Peyer's patch (tissue), 4 donors: ENCODE results near the gene ROPN1B. TPM values are rescaled to one million over a fixed set of nuclear protein-coding genes. Genes with fewer than 3 reads are reported as not detected.
A peak's percentile ranks its signal among the peaks of the same experiment; 100 is the strongest.
"Not testable (repeated sequence)": the region's sequence is repeated elsewhere in the genome, so short reads cannot be mapped to it uniquely, and the experiment has no call there.

Source experiments
- DNase-seq, 3 donors: peaks; one replicate each; pipeline ENCODE4 v3.0.0-alpha.2; 2017 to 2019
- H3K27ac ChIP-seq, 4 donors: fragments of 200-600 bp; sonication (generic); one replicate each; pipeline ENCODE4 v1.5.1; 2016 to 2019
- H3K27me3 ChIP-seq, 2 donors: fragments of 200-600 bp; sonication (generic); one replicate each; pipeline ENCODE4 v1.5.1; 2019
- H3K36me3 ChIP-seq, 3 donors: fragments of 200-600 bp; sonication (generic); one replicate each; pipeline ENCODE4 v1.5.1; 2016 to 2019
- H3K4me1 ChIP-seq, 4 donors: fragments of 200-600 bp; sonication (generic); one replicate each; pipeline ENCODE4 v1.5.1; 2016 to 2019
- H3K4me3 ChIP-seq, 4 donors: fragments of 200-600 bp; sonication (generic); 1 replicate in 3 of 4; 2 replicates in 1 of 4; pipeline ENCODE4 v1.5.1; 2016 to 2019; ENCODE audit warnings: mild to moderate bottlenecking in 1 of 4
- H3K9me3 ChIP-seq, 4 donors: fragments of 200-600 bp; sonication (generic); one replicate each; pipeline ENCODE4 v1.5.1; 2016 to 2019; ENCODE audit warnings: mild to moderate bottlenecking in 1 of 4
- CTCF ChIP-seq, 6 experiments: fragments of 450-650 bp in 4 of 6; fragments of 200-600 bp in 2 of 6; sonication (generic) in 1 of 6; IDR thresholded peaks; one replicate each; pipeline ENCODE4 v1.5.1; 2017 to 2019; ENCODE audit warnings: antibody characterized with exemption in 6 of 6, mild to moderate bottlenecking in 3 of 6, moderate library complexity in 1 of 6
- POLR2A ChIP-seq, 2 donors: fragments of 450-650 bp; IDR thresholded peaks; one replicate each; pipeline ENCODE4 v1.5.1; 2017; ENCODE audit warnings: antibody characterized with exemption in 2 of 2, mild to moderate bottlenecking in 2 of 2, moderate library complexity in 2 of 2
- total RNA-seq, 4 donors: library from RNA; depleted of rRNA; stranded (reverse); fragments of >200 nt; gene quantifications; one replicate each; pipeline ENCODE4 v1.1.0, GENCODE V29; 2016

The ROPN1B gene
- total RNA-seq, 4 donors from 2014 or later: not detected

GRCh38 chr3:125958511-125959316 is 10.3 kb upstream of the ROPN1B start:
- TF ChIP-seq POLR2A (IDR thresholded peaks at IDR 0.05): no peak
- Histone ChIP-seq H3K27ac (no peak overlapping the region), H3K4me1 (no peaks in the 10 kb centered on the region), H3K9me3 (no peaks in the 10 kb centered on the region), H3K4me3 (peak overlapping the region in 1 of 4 donors; percentile 29), H3K36me3 (no peaks in the 10 kb centered on the region), H3K27me3 (no peaks in the 10 kb centered on the region)
- DNase-seq: no peak

GRCh38 chr3:125959317-125960065 is 9.5 kb upstream of the ROPN1B start:
- Histone ChIP-seq H3K27me3 (no peaks in the 10 kb centered on the region), H3K27ac (no peak overlapping the region), H3K4me3 (no peak overlapping the region), H3K4me1 (no peaks in the 10 kb centered on the region), H3K36me3 (no peaks in the 10 kb centered on the region), H3K9me3 (no peaks in the 10 kb centered on the region)
- no peak for DNase-seq
- TF ChIP-seq CTCF (IDR thresholded peaks at IDR 0.05): no peak
- no peak for TF ChIP-seq POLR2A (IDR thresholded peaks at IDR 0.05)

GRCh38 chr3:125960066-125960424 is 8.9 kb upstream of the ROPN1B start:
- Histone ChIP-seq H3K4me1 (no peaks in the 10 kb centered on the region), H3K9me3 (no peaks in the 10 kb centered on the region), H3K4me3 (no peak overlapping the region), H3K36me3 (no peaks in the 10 kb centered on the region), H3K27me3 (no peaks in the 10 kb centered on the region), H3K27ac (no peak overlapping the region)
- DNase-seq: no peak
- TF ChIP-seq CTCF (IDR thresholded peaks at IDR 0.05) (no peak), POLR2A (IDR thresholded peaks at IDR 0.05) (no peak)

GRCh38 chr3:125960456-125961288 is 8.3 kb upstream of the ROPN1B start:
- no peaks in the 10 kb centered on the region for H3K4me1 ChIP-seq
- no peak for DNase-seq
- no peaks in the 10 kb centered on the region for H3K9me3 ChIP-seq
- no peak overlapping the region for H3K27ac ChIP-seq
- no peaks in the 10 kb centered on the region for H3K36me3 ChIP-seq
- H3K4me3 ChIP-seq: no peak overlapping the region
- H3K27me3 ChIP-seq: no peaks in the 10 kb centered on the region
- TF ChIP-seq POLR2A (IDR thresholded peaks at IDR 0.05) (no peak), CTCF (IDR thresholded peaks at IDR 0.05) (no peak)

- TF ChIP-seq POLR2A (IDR thresholded peaks at IDR 0.05): no peak
- no peak for TF ChIP-seq CTCF (IDR thresholded peaks at IDR 0.05)
- Histone ChIP-seq H3K27ac (no peak overlapping the region), H3K4me1 (no peaks in the 10 kb centered on the region), H3K4me3 (no peak overlapping the region), H3K36me3 (no peaks in the 10 kb centered on the region), H3K27me3 (no peaks in the 10 kb centered on the region), H3K9me3 (no peaks in the 10 kb centered on the region)
- DNase-seq: no peak
Measured at GRCh38 chr3:125961289-125961589, 7.7 kb upstream of the ROPN1B start.

- H3K4me3 ChIP-seq, H3K36me3 ChIP-seq, H3K27ac ChIP-seq, H3K4me1 ChIP-seq, DNase-seq, H3K9me3 ChIP-seq, H3K27me3 ChIP-seq: not testable (repeated sequence)
Measured at GRCh38 chr3:125963834-125964233, 5.1 kb upstream of the ROPN1B start.
